CD4-positive, alpha-beta T cell (primary cell): Measurements from ENCODE around the gene SERPINB6. TPM values are rescaled to one million over a fixed set of nuclear protein-coding genes. Genes with fewer than 3 reads are reported as not detected.

Experiments used
- ATAC-seq: fragments of 200-7000 bp; cut with Tn5 transposase; one replicate; pipeline ENCODE4 v1.10.0; 2022; ENCODE audit warnings: mild to moderate bottlenecking; ENCODE audit not compliant: poor library complexity
- CTCF ChIA-PET: fragments of 350-600 bp; sonication (Branson Sonifier 250); formaldehyde crosslinking; loops from one replicate; lab custom pipeline; 2021; ENCODE audit warnings: antibody characterized with exemption, inconsistent platforms; lab: Charles Lee
- POLR2A ChIA-PET: fragments of 350-600 bp; sonication (Branson Sonifier 250); formaldehyde crosslinking; loops from one replicate; lab custom pipeline; 2021; ENCODE audit warnings: antibody characterized with exemption, inconsistent platforms; lab: Charles Lee
- DNase-seq, 14 experiments: peaks; one replicate each; pipeline ENCODE4 v3.0.0-alpha.2; 2013 to 2020; ENCODE audit warnings: mixed read lengths in 2 of 14
- H3K27ac ChIP-seq, 2 donors: one replicate each; pipeline versions ENCODE4 v1.5.1 to v1.7.0; 2013; ENCODE audit warnings: low read length in 2 of 2, low read depth in 1 of 2, mild to moderate bottlenecking in 1 of 2
- H3K27me3 ChIP-seq, 2 experiments: 1 replicate in 1 of 2; 2 replicates in 1 of 2; pipeline versions ENCODE4 v1.6.1 to v1.7.0; 2013; ENCODE audit warnings: low read length in 2 of 2, control low read depth in 1 of 2, mild to moderate bottlenecking in 1 of 2, moderate library complexity in 1 of 2; ENCODE audit not compliant: insufficient read depth in 2 of 2, control insufficient read depth in 1 of 2
- H3K36me3 ChIP-seq: one replicate; pipeline ENCODE4 v1.6.1; 2013; ENCODE audit warnings: low read length, control low read depth; ENCODE audit not compliant: insufficient read depth
- H3K4me1 ChIP-seq: one replicate; pipeline ENCODE4 v1.6.1; 2013; ENCODE audit warnings: low read length, control low read depth; ENCODE audit not compliant: insufficient read depth
- H3K4me3 ChIP-seq: one replicate; pipeline ENCODE4 v1.5.1; 2013; ENCODE audit warnings: mild to moderate bottlenecking, low read length, moderate library complexity
- H3K9me3 ChIP-seq, 2 experiments: 1 replicate in 1 of 2; 2 replicates in 1 of 2; pipeline versions ENCODE4 v1.6.1 to v1.7.0; 2013; ENCODE audit warnings: low read length in 2 of 2, mild to moderate bottlenecking in 2 of 2, control low read depth in 1 of 2, moderate library complexity in 1 of 2; ENCODE audit not compliant: control insufficient read depth in 1 of 2, insufficient read depth in 1 of 2
- H3K27ac Mint-ChIP-seq: one replicate; pipeline ENCODE4 v1.8.0; 2020; ENCODE audit warnings: mixed read lengths
- H3K27me3 Mint-ChIP-seq: one replicate; pipeline ENCODE4 v1.8.0; 2021; ENCODE audit warnings: mixed read lengths
- H3K36me3 Mint-ChIP-seq: one replicate; pipeline ENCODE4 v1.8.0; 2021; ENCODE audit warnings: low read depth, mixed read lengths
- H3K4me1 Mint-ChIP-seq: one replicate; pipeline ENCODE4 v1.8.0; 2021; ENCODE audit warnings: low read depth, mixed read lengths
- H3K4me3 Mint-ChIP-seq: one replicate; pipeline ENCODE4 v1.8.0; 2020; ENCODE audit warnings: mild to moderate bottlenecking, mixed read lengths
- H3K9me3 Mint-ChIP-seq: one replicate; pipeline ENCODE4 v1.8.0; 2020; ENCODE audit warnings: mixed read lengths
- CTCF ChIP-seq: fragments of 200-600 bp; IDR thresholded peaks from one replicate; pipeline ENCODE4 v1.8.0; 2022; ENCODE audit warnings: antibody characterized with exemption, mild to moderate bottlenecking
- intact Hi-C, 2 experiments: fragments of 100-400 bp; cut with DNase I in 1 of 2; cut with micrococcal nuclease in 1 of 2; formaldehyde crosslinking; loops; one replicate each; pipeline versions ENCODE4 v1.15.1 to v1.9.0; 2023 to 2025; cut with DNase I, micrococcal nuclease
- total RNA-seq, 174 experiments: library from RNA in 2 of 174; stranded (reverse) in 2 of 174; gene quantifications; one replicate each; pipeline ENCODE4 v1.2.3 and lab custom pipeline; 2021 to 2026

The SERPINB6 gene
- total RNA-seq, 2 experiments from 2014 or later, result 11.0 to 11.9 TPM

GRCh38 chr6:2964793-2965505 lies 6.4 kb downstream of the SERPINB6 start:
- Mint-ChIP-seq H3K4me1 (peaks cover under 1% of the 10 kb centered on the region), H3K27me3 (no peaks in the 10 kb centered on the region), H3K36me3 (no peaks in the 10 kb centered on the region), H3K9me3 (no peaks in the 10 kb centered on the region), H3K4me3 (no peak overlapping the region), H3K27ac (no peak overlapping the region)
- no peak for DNase-seq
- ChIA-PET POLR2A (no interaction called here), CTCF (no interaction called here)
- Histone ChIP-seq H3K4me1 (no peaks in the 10 kb centered on the region), H3K27ac (no peak overlapping the region), H3K27me3 (no peaks in the 10 kb centered on the region), H3K4me3 (no peak overlapping the region), H3K9me3 (no peaks in the 10 kb centered on the region), H3K36me3 (no peaks in the 10 kb centered on the region)
- intact Hi-C loops, result no loop called here
- TF ChIP-seq CTCF, result no peak
- ATAC-seq, result no peak

GRCh38 chr6:2963756-2964155 lies 7.6 kb downstream of the SERPINB6 start:
- Mint-ChIP-seq H3K36me3 (no peaks in the 10 kb centered on the region), H3K27ac (no peak overlapping the region), H3K27me3 (no peaks in the 10 kb centered on the region), H3K4me1 (no peaks in the 10 kb centered on the region), H3K9me3 (no peaks in the 10 kb centered on the region), H3K4me3 (no peak overlapping the region)
- Histone ChIP-seq H3K4me1 (peaks cover 2% of the 10 kb centered on the region), H3K27ac (no peak overlapping the region), H3K9me3 (no peaks in the 10 kb centered on the region), H3K4me3 (no peak overlapping the region), H3K36me3 (no peaks in the 10 kb centered on the region), H3K27me3 (no peaks in the 10 kb centered on the region)
- DNase-seq, result no peak
- ChIA-PET POLR2A (interaction anchor here (1.3 kb wide), 1 partner anchor 22 kb away, joined by 3 read pairs; no protein-coding TSS in a partner anchor), CTCF (interaction anchor here (0.8 kb wide), 1 partner anchor 11 kb away, joined by 3 read pairs; no protein-coding TSS in a partner anchor)
- no peak for TF ChIP-seq CTCF
- intact Hi-C loops, result no loop called here
- ATAC-seq, result no peak

GRCh38 chr6:2962636-2963035 lies 8.7 kb downstream of the SERPINB6 start:
- intact Hi-C loops, result no loop called here
- Histone ChIP-seq H3K4me1 (peaks cover 8% of the 10 kb centered on the region), H3K9me3 (no peaks in the 10 kb centered on the region), H3K27ac (no peak overlapping the region), H3K4me3 (no peak overlapping the region), H3K27me3 (no peaks in the 10 kb centered on the region), H3K36me3 (peaks cover under 1% of the 10 kb centered on the region)
- Mint-ChIP-seq H3K4me3 (no peak overlapping the region), H3K9me3 (no peaks in the 10 kb centered on the region), H3K4me1 (peaks cover 9% of the 10 kb centered on the region), H3K27ac (no peak overlapping the region), H3K36me3 (no peaks in the 10 kb centered on the region), H3K27me3 (no peaks in the 10 kb centered on the region)
- CTCF ChIA-PET, result no interaction called here
- ATAC-seq (no peak), DNase-seq (no peak)
- no peak for TF ChIP-seq CTCF
- POLR2A ChIA-PET, result interaction anchor here (1.3 kb wide), 1 partner anchor 21 kb away, joined by 3 read pairs; no protein-coding TSS in a partner anchor
